Measurements from ENCODE around the gene UQCRQ.
"Not testable (repeated sequence)": the region's sequence is repeated elsewhere in the genome, so short reads cannot be mapped to it uniquely, and the experiment has no call there.

Gene UQCRQ

GRCh38 chr5:132834057-132834456, 32.4 kb upstream of the UQCRQ start:
- DNase-seq = no peak

- no peak for DNase-seq
Measured at GRCh38 chr5:132836852-132837251, 29.6 kb upstream of the UQCRQ start.

- no peak for DNase-seq
Measured at GRCh38 chr5:132837868-132838267, 28.6 kb upstream of the UQCRQ start.

GRCh38 chr5:132838516-132839282, 27.7 kb upstream of the UQCRQ start:
- DNase-seq = no peak

- DNase-seq = no peak
Measured at GRCh38 chr5:132839426-132840301, 26.8 kb upstream of the UQCRQ start.

- no peak for DNase-seq
Measured at GRCh38 chr5:132840313-132840712, 26.1 kb upstream of the UQCRQ start.

- DNase-seq = no peak
Measured at GRCh38 chr5:132840896-132841295, 25.5 kb upstream of the UQCRQ start.

GRCh38 chr5:132841305-132841704, 25.1 kb upstream of the UQCRQ start:
- DNase-seq = no peak

GRCh38 chr5:132848270-132848669, 18.2 kb upstream of the UQCRQ start:
- DNase-seq = no peak

GRCh38 chr5:132849347-132849746, 17.1 kb upstream of the UQCRQ start:
- no peak for DNase-seq

- DNase-seq = no peak
Measured at GRCh38 chr5:132850066-132850465, 16.4 kb upstream of the UQCRQ start.

GRCh38 chr5:132853323-132853722, 13.1 kb upstream of the UQCRQ start:
- DNase-seq = no peak

- no peak for DNase-seq
Measured at GRCh38 chr5:132853790-132854189, 12.7 kb upstream of the UQCRQ start.

- DNase-seq = no peak
Measured at GRCh38 chr5:132854301-132854700, 12.1 kb upstream of the UQCRQ start.

GRCh38 chr5:132854992-132855391, 11.4 kb upstream of the UQCRQ start:
- DNase-seq = not testable (repeated sequence)

GRCh38 chr5:132856011-132856410, 10.4 kb upstream of the UQCRQ start:
- DNase-seq = no peak

GRCh38 chr5:132859889-132860437, 6.5 kb upstream of the UQCRQ start:
- no peak for DNase-seq

GRCh38 chr5:132860742-132861141, 5.7 kb upstream of the UQCRQ start:
- DNase-seq = no peak

GRCh38 chr5:132865668-132866341, 637 bp upstream of the UQCRQ start:
- no peak for DNase-seq

GRCh38 chr5:132867046-132867451, 607 bp downstream of the UQCRQ start:
- no peak for DNase-seq

- DNase-seq = no peak
Measured at GRCh38 chr5:132868754-132869153, 2.3 kb downstream of the UQCRQ start.

- no peak for DNase-seq
Measured at GRCh38 chr5:132870801-132871200, 4.4 kb downstream of the UQCRQ start.
